BLaER1 treated with 17β-estradiol and CSF1 and Interleukin-3, amounts not matched to agents 10 nM and 100 nM (cell line): ENCODE results near the gene GREB1.

Experiments
- H3K27ac ChIP-seq, 11 experiments: shearing (Covaris generic); formaldehyde crosslinking; 2 replicates each; pipeline ENCODE4 v1.8.1; 2022
- H3K27me3 ChIP-seq, 11 experiments: shearing (Covaris generic); formaldehyde crosslinking; 2 replicates each; pipeline ENCODE4 v1.8.1; 2022
- H3K36me3 ChIP-seq, 11 experiments: shearing (Covaris generic); formaldehyde crosslinking; 2 replicates each; pipeline ENCODE4 v1.8.1; 2022
- H3K4me1 ChIP-seq, 10 experiments: shearing (Covaris generic); formaldehyde crosslinking; 2 replicates each; pipeline ENCODE4 v1.8.1; 2022
- H3K4me2 ChIP-seq, 11 experiments: shearing (Covaris generic); formaldehyde crosslinking; 2 replicates each; pipeline ENCODE4 v1.8.1; 2022
- H3K4me3 ChIP-seq, 10 experiments: shearing (Covaris generic); formaldehyde crosslinking; 2 replicates each; pipeline ENCODE4 v1.8.1; 2022
- H3K9ac ChIP-seq, 11 experiments: shearing (Covaris generic); formaldehyde crosslinking; 2 replicates each; pipeline ENCODE4 v1.8.1; 2022
- H3K9me3 ChIP-seq, 11 experiments: shearing (Covaris generic); formaldehyde crosslinking; replicated peaks in 1 of 11; 2 replicates each; pipeline ENCODE4 v1.8.1; 2022
- H4K20me1 ChIP-seq, 11 experiments: shearing (Covaris generic); formaldehyde crosslinking; 2 replicates each; pipeline ENCODE4 v1.8.1; 2022
- Cebpa-rat ChIP-seq, 11 experiments: shearing (Covaris generic); IDR thresholded peaks; 2 replicates each; pipeline ENCODE4 v1.8.1; 2022

Gene GREB1

DNA sequence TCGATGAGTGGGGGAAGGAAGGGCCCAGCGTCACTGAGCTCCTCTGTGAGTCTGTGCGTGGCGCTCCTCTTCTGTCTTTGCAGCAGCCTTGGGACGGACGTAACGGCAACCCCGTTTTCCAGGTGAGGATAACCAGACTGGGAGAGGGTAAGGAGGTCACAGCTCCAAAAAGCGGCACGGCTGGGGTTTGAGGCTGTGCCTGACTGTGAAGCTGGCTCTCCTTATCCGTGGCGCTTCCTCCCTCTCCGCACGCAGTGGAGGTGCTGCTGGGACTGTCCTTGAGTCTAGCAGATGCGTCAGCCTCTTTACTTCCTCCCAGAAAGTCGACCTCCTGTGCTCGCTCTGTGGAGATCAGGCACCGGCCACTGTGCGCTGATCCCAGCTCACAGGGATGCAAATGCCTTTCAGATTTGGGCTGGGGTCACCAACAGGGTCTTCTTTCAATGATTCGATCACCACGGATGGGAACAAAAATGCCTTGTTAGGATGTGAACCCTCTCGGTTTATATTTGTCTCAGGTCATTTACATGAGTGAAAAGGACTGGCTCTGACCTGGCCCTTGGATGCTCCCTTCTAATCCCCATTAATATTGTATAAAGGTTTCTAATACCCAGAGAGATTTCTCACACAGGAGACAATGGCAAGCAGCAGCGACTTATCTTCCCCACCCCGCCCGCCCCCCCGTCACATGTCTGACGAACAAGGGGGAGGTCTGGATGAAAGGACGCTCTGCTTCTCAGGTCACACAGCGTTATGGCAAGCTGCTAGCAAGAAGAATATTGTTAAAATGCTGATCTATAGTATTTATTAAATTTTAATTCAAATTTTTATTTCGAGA is 37.8 kb upstream of the GREB1 start:
- TF ChIP-seq Cebpa-rat (IDR thresholded peaks at IDR 0.05) = no peak
- Histone ChIP-seq H3K27me3 (no peaks in the 10 kb centered on the region), H3K4me2 (no peak overlapping the region), H3K9ac (no peak overlapping the region), H3K9me3 (no peaks in the 10 kb centered on the region; a peak in 1 of 22 replicates), H3K4me3 (no peak overlapping the region), H3K36me3 (no peaks in the 10 kb centered on the region), H4K20me1 (no peaks in the 10 kb centered on the region), H3K27ac (no peak overlapping the region), H3K4me1 (no peaks in the 10 kb centered on the region; a peak in 1 of 20 replicates)

DNA sequence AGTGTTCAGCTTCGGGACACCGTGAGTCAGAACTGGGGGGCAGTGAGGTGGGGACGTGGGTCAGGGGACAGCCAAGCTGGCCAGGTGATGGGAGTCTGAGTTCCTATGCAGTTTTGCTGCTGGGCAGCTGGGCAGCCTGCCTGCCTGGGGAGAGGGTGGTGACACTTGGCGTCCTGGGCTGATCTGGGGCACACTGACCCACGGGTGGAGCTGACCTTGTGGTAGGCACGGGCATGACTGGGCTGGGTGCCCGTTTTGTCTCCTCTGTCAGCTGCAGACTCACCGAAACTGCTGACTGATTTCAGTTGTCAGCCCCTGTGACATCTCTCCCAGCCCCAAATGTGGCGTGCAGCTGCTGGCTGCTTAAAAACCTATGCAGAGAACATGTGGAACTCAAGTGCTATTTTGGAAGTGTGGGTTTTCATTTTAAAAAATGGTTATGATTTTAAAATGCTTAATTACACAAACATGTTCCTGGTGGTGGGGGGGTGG is 35.3 kb upstream of the GREB1 start:
- H3K4me2 ChIP-seq = no peak overlapping the region

DNA sequence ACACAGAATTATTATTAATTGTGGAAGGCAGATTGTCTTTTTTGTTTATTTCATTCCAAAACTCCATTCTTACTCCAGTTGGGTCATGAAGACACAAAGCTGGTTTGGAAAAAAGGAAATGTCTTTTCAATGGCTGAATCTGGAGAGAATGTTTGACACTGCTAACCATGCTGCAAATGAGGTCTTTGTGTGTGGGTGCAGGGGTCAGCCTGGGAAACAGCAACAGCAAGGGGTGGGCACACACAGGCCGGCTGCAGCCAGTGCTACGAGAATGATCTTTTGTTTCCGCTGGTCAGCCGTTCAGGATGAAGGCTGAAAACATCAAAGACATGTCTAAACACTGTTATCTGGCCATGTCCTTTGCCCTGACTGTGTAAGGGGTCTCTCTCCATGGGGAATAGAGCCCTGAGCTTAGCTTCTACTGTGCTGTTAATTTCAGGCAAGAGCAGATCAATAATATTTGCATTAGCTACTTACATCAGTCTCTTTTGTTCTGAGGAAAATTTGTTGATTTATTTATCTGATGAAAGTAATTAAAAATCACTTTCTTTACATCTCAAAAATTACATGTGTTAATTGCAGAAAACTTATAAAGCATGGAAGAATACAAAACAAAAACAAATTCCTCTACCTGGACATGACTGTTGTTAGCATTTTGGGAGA is 34.6 kb upstream of the GREB1 start:
- no peak overlapping the region for H3K4me2 ChIP-seq
- no peak overlapping the region for H3K4me3 ChIP-seq
- H3K27ac ChIP-seq = no peak overlapping the region
- no peak overlapping the region for H3K9ac ChIP-seq
- H4K20me1 ChIP-seq = no peaks in the 10 kb centered on the region
- no peaks in the 10 kb centered on the region; a peak in 1 of 20 replicates for H3K4me1 ChIP-seq
- no peaks in the 10 kb centered on the region for H3K27me3 ChIP-seq
- peaks cover 11 to 16% (median 16%) of the 10 kb centered on the region in 11 experiments for H3K9me3 ChIP-seq
- H3K36me3 ChIP-seq = no peaks in the 10 kb centered on the region
- no peak for TF ChIP-seq Cebpa-rat (IDR thresholded peaks at IDR 0.05)

More for the DNA sequence above, 35.3 kb upstream of the GREB1 start:
- Histone ChIP-seq H3K9me3 (peaks cover 8 to 10% (median 10%) of the 10 kb centered on the region in 11 experiments), H3K4me1 (no peaks in the 10 kb centered on the region; a peak in 1 of 20 replicates), H3K27me3 (no peaks in the 10 kb centered on the region), H4K20me1 (no peaks in the 10 kb centered on the region), H3K36me3 (no peaks in the 10 kb centered on the region), H3K4me3 (no peak overlapping the region), H3K9ac (no peak overlapping the region), H3K27ac (no peak overlapping the region)
- no peak for TF ChIP-seq Cebpa-rat (IDR thresholded peaks at IDR 0.05)

DNA sequence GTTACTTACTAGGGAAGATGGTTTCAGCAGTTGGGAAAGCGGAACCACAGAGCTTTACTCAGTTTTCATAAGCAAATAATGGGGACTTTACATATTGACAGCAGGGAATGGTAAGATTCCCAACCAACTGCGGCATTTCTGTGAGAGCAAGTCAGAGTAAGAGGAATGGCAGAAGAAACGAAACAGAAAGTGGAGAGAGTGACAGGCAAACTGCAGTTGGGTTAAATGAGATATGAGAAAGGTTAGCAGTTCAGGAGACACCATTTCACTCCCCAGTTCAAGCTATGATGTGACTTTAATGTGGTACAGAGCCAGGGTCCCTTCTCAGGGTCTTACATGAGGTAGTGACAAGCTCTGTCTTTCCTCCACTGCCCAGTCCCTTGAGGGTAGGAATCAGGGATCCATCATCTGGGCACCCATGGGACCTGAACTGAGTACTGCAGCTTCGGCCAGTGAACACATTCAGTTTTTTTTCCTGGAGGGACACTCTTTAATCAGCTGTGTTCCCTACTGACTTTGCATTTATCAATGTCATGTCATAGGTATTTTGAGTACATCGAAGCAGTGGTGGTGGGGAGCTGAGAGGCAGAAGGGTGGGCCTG is 33.0 kb upstream of the GREB1 start:
- Histone ChIP-seq H3K36me3 (no peaks in the 10 kb centered on the region), H3K9me3 (peaks cover 11 to 26% (median 20%) of the 10 kb centered on the region in 11 experiments), H4K20me1 (no peaks in the 10 kb centered on the region), H3K9ac (no peak overlapping the region), H3K4me3 (no peak overlapping the region), H3K27me3 (no peaks in the 10 kb centered on the region), H3K27ac (no peak overlapping the region), H3K4me2 (no peak overlapping the region), H3K4me1 (no peaks in the 10 kb centered on the region; a peak in 1 of 20 replicates)
- TF ChIP-seq Cebpa-rat (IDR thresholded peaks at IDR 0.05) = no peak

DNA sequence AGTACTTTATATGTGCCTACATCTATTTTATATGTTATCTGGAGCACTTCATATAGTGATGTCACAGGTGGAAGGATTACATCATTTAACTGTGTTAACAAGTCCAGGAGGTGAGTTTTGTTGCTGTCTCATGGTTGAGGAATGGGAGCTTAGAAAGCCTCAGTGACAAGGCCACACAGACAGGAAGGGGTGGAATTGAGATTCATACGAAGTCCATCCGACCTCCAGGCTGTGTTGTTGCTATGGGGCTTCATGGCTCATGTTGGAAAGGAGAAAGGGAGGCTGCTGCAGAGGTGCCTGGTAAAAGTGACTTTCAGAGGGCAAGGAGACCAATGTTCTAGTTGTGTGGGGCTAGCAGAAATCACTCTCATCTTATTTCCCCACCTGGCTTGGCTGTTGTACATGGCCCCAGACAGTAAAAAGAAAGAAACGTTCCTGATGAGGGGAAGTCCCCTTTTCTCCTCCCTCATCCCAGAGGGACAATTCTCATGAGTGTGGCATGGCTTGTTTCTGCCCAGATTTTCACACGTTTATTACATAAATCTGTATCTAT is 31.0 kb upstream of the GREB1 start:
- Histone ChIP-seq H3K4me1 (no peaks in the 10 kb centered on the region; a peak in 1 of 20 replicates), H3K9me3 (peaks cover 11 to 26% (median 20%) of the 10 kb centered on the region in 11 experiments), H3K4me3 (no peak overlapping the region), H3K4me2 (no peak overlapping the region), H3K27me3 (no peaks in the 10 kb centered on the region), H3K9ac (no peak overlapping the region), H3K36me3 (no peaks in the 10 kb centered on the region), H4K20me1 (no peaks in the 10 kb centered on the region), H3K27ac (no peak overlapping the region)
- no peak for TF ChIP-seq Cebpa-rat (IDR thresholded peaks at IDR 0.05)

DNA sequence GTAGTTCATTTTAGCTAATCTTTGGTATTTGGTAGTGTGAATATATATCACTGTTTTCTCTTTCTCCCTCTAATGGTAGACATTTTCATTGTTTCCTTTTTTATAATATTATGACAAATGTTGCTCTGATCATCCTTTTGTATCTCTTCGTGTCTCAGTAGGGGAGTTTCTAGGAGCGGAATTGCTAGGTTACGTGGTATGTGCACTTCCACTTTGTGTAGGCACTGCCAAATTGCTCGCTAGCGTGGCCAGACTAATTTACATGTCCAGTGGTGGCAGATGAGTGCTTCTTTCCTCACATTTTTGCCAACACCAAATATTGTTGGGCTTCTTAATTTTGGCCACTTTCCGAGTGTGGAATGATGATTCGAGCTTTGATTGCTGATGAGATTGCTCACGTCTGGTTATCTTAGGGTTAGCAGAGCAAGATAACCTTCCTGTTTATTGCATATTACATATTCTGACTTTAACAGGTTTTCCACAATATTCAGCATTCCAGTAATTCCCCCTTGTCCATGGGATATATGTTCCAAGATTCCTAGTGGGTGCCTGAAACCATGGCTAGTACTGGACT is 30.4 kb upstream of the GREB1 start:
- Histone ChIP-seq H3K27me3 (no peaks in the 10 kb centered on the region), H3K4me3 (no peak overlapping the region), H3K27ac (no peak overlapping the region), H3K4me2 (no peak overlapping the region), H4K20me1 (no peaks in the 10 kb centered on the region), H3K9ac (no peak overlapping the region), H3K36me3 (no peaks in the 10 kb centered on the region), H3K9me3 (peaks cover 11 to 26% (median 20%) of the 10 kb centered on the region in 11 experiments), H3K4me1 (no peaks in the 10 kb centered on the region; a peak in 1 of 20 replicates)
- TF ChIP-seq Cebpa-rat (IDR thresholded peaks at IDR 0.05) = no peak

DNA sequence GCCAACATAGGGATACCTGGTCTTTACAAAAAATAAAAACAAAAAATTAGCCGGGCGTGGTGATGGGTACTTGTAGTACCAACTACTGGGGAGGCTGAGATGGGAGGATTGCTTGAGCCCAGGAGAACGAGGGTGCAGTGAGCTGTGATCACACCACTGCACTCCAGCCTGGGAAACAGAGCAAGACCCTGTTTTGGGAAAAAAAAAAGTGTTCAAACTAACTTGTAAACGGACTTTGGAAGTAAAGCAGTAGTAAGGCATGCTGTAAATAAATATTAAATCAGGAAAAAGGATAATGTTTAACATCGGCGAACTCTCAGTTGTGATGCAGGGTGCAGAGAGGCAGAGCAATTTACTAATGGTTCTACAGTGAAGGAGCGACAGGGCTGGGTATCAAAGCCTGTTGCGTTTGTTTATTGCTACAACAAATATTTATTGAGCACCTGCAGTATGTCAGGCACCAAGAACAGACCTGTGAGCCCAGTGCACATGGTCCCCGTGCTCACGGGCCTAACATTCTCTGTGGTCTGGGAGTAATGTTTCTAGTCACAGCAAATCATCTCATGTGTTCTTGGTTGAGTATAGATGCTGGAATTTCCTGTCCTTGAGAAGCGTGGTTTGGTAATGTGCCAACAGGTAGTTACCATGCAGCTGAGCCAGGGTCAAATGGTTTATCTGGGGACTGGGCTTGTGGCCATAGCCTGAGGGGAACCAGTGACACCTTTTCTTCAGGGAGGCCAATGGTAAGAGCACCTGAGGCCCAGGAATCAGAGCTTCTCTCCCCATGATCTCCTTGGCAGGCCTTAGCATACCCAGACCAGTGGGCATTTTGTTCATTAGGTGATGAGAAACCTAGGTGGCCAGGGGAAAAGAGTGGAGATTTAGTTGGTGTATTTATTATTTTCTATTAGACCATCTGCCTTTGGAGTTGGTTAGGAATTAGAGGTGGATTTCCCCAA is 27.9 kb upstream of the GREB1 start:
- Histone ChIP-seq H3K4me2 (no peak overlapping the region), H4K20me1 (no peaks in the 10 kb centered on the region), H3K27ac (no peak overlapping the region), H3K36me3 (no peaks in the 10 kb centered on the region), H3K27me3 (no peaks in the 10 kb centered on the region), H3K4me1 (no peaks in the 10 kb centered on the region), H3K9ac (no peak overlapping the region), H3K4me3 (no peak overlapping the region), H3K9me3 (peaks cover 11 to 26% (median 20%) of the 10 kb centered on the region in 11 experiments)
- TF ChIP-seq Cebpa-rat (IDR thresholded peaks at IDR 0.05) = no peak

DNA sequence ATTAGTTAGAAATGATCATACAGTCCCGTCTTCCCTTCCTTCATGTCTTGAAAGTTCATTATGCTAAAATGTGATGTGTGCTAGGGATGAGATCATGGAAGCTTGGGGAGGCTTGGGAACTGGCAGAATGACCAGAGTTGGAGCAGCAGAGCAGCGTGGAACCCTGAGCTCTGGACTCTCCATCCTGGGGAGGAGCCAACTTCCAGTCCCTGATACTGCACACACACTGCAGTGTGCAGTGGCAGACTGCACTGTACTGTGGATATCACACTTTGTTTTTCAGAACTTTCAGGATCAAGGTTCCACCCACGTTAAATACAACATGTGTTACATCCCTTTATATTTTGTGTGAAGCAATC is 27.3 kb upstream of the GREB1 start:
- Histone ChIP-seq H3K36me3 (no peaks in the 10 kb centered on the region), H3K27me3 (no peaks in the 10 kb centered on the region), H3K4me3 (no peak overlapping the region), H3K4me2 (no peak overlapping the region), H3K27ac (no peak overlapping the region), H4K20me1 (no peaks in the 10 kb centered on the region), H3K4me1 (no peaks in the 10 kb centered on the region), H3K9ac (no peak overlapping the region), H3K9me3 (peaks cover 11 to 26% (median 20%) of the 10 kb centered on the region in 11 experiments)
- TF ChIP-seq Cebpa-rat (IDR thresholded peaks at IDR 0.05) = no peak
